GM19467 (cell line): ENCODE data around the gene FIBCD1.
"Not testable (repeated sequence)": the region's sequence is repeated elsewhere in the genome, so short reads cannot be mapped to it uniquely, and the experiment has no call there.

Experiments used
- ATAC-seq: cut with Tn5 transposase; IDR thresholded peaks from one replicate; pipeline ENCODE4 v1.9.1; 2021; ENCODE audit warnings: mild to moderate bottlenecking, moderate library complexity; ENCODE audit not compliant: unreplicated experiment

FIBCD1 gene

GRCh38 chr9:130955947-130956621 is 17.0 kb upstream of the FIBCD1 start:
- no peak for ATAC-seq

- ATAC-seq, result not testable (repeated sequence)
Measured at GRCh38 chr9:130954925-130955324, 15.9 kb upstream of the FIBCD1 start.

GRCh38 chr9:130954317-130954716 is 15.3 kb upstream of the FIBCD1 start:
- no peak for ATAC-seq

GRCh38 chr9:130952065-130952762 is 13.2 kb upstream of the FIBCD1 start:
- no peak for ATAC-seq

- ATAC-seq, result no peak
Measured at GRCh38 chr9:130950039-130950311, 10.9 kb upstream of the FIBCD1 start.

- ATAC-seq, result no peak
Measured at GRCh38 chr9:130949188-130950038, 10.4 kb upstream of the FIBCD1 start.

GRCh38 chr9:130948266-130948665 is 9.2 kb upstream of the FIBCD1 start:
- ATAC-seq, result no peak

- ATAC-seq, result no peak
Measured at GRCh38 chr9:130947618-130948140, 8.6 kb upstream of the FIBCD1 start.

- ATAC-seq, result no peak
Measured at GRCh38 chr9:130946766-130947617, 7.9 kb upstream of the FIBCD1 start.

- ATAC-seq, result no peak
Measured at GRCh38 chr9:130945173-130945572, 6.1 kb upstream of the FIBCD1 start.

GRCh38 chr9:130944510-130945058 is 5.5 kb upstream of the FIBCD1 start:
- ATAC-seq, result no peak

GRCh38 chr9:130943777-130944176 is 4.7 kb upstream of the FIBCD1 start:
- no peak for ATAC-seq

GRCh38 chr9:130943221-130943620 is 4.2 kb upstream of the FIBCD1 start:
- no peak for ATAC-seq

GRCh38 chr9:130942679-130943078 is 3.6 kb upstream of the FIBCD1 start:
- no peak for ATAC-seq

GRCh38 chr9:130942084-130942483 is 3.0 kb upstream of the FIBCD1 start:
- no peak for ATAC-seq

- ATAC-seq, result no peak
Measured at GRCh38 chr9:130940693-130941576, 1.9 kb upstream of the FIBCD1 start.

- ATAC-seq, result no peak
Measured at GRCh38 chr9:130940027-130940549, 1.0 kb upstream of the FIBCD1 start.

GRCh38 chr9:130939405-130940026 is 469 bp upstream of the FIBCD1 start:
- no peak for ATAC-seq

GRCh38 chr9:130938184-130938651 is 829 bp downstream of the FIBCD1 start:
- ATAC-seq, result no peak
